Sigmoid colon (tissue), 3 donors: Measurements from ENCODE around the gene TUT4.

Experiments used
- POLR2A ChIP-seq, 2 donors: fragments of 450-650 bp; IDR thresholded peaks; one replicate each; pipeline ENCODE4 v1.6.1; 2016; ENCODE audit warnings: antibody characterized with exemption in 2 of 2, mild to moderate bottlenecking in 2 of 2, moderate library complexity in 2 of 2
- TF ChIP-seq, protein P1 (sequence below), 4 experiments: fragments of 450-650 bp in 3 of 4; fragments of 200-600 bp in 1 of 4; IDR thresholded peaks; one replicate each; pipeline ENCODE4 v1.5.1; 2016 to 2019; ENCODE audit warnings: antibody characterized with exemption in 4 of 4, mild to moderate bottlenecking in 3 of 4, moderate library complexity in 2 of 4

DNA sequence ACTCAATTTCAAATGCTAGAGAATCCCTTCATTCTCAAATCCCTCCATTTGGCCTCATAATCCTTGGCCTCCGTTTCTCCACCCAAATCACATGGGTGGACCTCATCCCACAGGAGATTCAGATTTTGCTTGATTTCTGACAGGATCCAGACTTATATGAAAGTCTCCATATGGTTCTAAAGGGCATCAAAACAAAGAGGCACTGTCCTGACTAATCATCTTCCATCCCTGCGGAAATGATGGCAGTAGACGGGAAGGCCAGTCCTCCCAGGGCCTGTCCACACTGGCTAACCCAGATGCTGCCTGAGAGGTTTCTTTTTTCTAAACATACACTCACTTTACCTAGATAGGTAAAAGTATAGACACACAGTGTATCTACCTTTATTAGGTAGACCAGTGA is 167.5 kb downstream of the TUT4 start:
- TF ChIP-seq, protein P1, sequence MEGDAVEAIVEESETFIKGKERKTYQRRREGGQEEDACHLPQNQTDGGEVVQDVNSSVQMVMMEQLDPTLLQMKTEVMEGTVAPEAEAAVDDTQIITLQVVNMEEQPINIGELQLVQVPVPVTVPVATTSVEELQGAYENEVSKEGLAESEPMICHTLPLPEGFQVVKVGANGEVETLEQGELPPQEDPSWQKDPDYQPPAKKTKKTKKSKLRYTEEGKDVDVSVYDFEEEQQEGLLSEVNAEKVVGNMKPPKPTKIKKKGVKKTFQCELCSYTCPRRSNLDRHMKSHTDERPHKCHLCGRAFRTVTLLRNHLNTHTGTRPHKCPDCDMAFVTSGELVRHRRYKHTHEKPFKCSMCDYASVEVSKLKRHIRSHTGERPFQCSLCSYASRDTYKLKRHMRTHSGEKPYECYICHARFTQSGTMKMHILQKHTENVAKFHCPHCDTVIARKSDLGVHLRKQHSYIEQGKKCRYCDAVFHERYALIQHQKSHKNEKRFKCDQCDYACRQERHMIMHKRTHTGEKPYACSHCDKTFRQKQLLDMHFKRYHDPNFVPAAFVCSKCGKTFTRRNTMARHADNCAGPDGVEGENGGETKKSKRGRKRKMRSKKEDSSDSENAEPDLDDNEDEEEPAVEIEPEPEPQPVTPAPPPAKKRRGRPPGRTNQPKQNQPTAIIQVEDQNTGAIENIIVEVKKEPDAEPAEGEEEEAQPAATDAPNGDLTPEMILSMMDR (IDR thresholded peaks at IDR 0.05): no peak
- TF ChIP-seq POLR2A (IDR thresholded peaks at IDR 0.05): no peak
